Stimulated activated CD4-positive, alpha-beta T cell treated with anti-CD3 and anti-CD28 coated beads, Interleukin-2, amount 100 ng/mL, for 4 hours (primary cell): ENCODE measurements around the gene ELMO1.

Experiments used
- DNase-seq: peaks from one replicate; pipeline ENCODE4 v3.0.0-alpha.2; 2020; ENCODE audit warnings: low read depth

The ELMO1 gene

DNA sequence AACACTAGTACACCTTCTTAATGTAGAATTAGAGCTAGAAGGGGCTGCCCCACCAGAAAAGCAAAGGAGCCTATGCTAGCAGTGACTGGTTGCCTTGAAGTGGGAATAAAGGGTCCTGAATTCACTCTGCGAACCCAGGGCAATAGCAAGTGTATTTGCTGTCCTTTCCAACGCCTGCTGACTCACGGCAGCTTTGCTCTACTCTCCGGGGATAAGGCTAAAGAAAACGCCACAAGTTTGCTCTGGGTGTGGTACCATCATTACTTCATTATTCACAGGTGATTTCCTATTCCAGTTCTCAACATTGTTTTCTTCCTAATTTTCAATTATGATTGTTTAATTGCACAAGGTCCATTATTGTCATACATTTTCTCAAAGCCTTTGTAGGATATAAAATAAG is 503.8 kb downstream of the ELMO1 start:
- DNase-seq: no peak

DNA sequence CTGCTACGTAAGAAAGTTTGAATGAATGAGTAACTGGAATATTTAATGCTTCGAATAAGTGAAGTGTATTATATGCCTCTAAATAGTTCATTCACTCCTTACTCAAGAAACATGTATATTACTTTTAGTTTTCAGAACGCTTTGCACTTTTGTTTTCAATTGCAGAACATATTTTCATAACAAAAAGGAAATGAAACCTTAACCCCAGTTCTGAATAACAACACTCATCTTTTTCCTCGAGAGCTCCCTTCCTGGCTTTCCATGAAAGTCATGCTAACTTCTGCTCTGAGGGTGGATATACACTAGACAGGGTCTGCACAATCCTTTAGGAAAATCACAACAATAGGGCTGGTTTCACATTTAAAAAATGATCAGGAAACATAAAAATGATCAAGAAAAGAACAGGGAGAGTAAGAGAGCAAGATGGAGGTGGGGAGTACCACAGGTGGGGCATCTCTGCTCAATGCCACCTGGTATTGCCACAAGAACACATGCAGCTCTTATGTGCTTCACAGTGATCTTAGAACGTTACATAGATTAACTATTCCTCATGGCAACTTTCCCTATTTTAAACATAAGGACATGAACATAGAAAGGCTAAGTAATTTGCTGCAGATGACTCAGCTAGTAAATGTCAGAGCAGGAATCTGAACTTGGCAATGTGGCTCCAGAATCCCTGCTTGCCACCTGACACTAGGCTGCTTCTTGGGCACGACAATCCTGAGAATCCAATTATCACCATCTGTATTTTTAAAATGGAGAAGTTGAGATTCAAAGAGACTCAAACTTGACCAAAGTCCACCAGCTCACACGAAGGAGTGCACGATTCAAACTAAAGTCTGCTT is 504.9 kb downstream of the ELMO1 start:
- no peak for DNase-seq

DNA sequence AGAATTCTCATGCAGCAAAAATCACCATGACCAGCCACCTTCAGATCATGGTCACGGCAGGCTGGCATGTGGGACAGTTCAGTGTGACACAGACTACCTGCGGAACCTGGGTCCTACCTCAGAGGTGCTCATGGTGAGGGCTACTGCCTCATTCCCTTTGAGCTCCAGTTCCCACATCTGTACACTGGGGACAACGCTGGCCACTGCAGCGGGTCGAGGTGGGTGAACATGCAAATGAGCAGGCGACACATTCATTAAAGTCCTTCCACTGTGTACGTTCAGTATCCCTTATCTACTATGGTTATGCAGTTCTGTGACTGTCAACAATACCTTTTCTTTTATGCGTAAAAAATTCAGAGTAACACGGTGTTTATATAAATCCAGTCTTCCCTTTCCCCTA is 505.7 kb downstream of the ELMO1 start:
- DNase-seq: no peak

DNA sequence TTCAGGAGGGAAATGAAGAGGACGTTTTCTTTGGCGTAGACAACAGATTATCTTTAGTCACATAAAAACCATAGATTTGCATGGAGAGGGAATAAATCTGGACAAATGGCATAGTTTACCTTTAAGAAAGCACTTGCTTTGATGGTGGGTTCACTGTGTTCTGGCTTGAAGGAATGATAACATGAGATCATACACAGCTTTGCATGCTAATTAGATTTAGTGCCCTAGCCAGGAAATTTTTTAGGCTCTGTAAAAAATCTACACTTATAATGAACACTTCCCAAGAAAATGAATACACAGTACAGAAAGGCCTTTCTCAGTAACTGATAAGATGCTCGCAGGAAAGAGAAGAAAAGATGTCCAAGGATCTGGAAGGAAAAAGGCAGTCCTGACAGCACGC is 506.1 kb downstream of the ELMO1 start:
- no peak for DNase-seq

DNA sequence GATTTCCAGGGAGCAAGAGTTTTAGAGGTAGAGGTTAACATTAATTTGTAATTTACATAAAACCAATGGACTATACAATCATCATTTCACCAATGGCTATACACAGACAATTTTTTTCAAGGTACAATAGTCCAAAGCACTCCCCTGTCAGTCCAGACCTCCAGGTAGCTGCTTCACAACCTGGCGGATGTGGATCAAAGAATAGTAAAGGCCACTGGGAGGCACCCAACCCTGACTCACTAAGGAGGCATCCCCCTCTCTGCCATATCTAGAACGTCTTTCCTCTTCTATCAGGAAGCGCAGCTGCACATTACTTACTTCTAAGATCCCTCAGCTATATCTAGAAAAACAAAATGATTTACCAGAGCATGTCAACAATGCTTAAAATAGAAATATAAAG is 506.6 kb downstream of the ELMO1 start:
- no peak for DNase-seq

DNA sequence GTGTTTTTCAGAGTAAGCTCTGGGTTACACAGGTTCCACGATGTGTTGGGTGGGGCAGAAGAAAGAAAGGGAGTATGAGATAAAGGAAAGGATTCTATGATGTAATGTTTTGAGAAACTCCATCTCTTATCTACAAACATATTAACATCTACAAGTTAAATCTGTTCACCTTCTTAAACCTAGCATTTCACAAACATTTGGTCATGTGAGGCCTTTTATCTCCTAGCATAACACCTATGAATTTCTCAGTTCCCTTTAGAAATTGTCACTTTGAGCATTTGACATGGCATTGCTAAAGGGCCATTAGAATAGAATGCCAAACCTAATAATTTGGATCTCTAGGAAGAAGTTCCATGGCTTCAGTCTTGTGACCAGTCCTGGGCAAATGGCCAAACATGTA is 507.3 kb downstream of the ELMO1 start:
- no peak for DNase-seq

DNA sequence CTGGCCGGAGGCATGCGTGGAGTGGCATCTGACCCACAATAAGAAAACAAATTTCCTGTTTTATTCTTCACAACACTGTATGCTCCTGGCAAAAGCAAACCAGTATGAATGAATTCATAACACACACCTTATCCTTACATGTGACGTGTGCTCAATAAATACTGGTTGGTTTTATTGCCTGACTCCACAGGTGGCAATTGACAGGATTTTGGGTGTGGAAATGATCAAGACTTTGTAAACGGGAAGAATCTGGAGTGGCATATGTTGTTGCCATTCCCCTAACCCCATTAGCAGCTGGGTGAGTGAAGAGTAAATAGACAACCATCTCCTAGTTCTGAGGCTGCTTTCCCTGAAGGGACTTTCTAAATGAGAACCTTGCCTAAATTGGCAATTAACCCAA is 508.8 kb downstream of the ELMO1 start:
- DNase-seq: no peak

DNA sequence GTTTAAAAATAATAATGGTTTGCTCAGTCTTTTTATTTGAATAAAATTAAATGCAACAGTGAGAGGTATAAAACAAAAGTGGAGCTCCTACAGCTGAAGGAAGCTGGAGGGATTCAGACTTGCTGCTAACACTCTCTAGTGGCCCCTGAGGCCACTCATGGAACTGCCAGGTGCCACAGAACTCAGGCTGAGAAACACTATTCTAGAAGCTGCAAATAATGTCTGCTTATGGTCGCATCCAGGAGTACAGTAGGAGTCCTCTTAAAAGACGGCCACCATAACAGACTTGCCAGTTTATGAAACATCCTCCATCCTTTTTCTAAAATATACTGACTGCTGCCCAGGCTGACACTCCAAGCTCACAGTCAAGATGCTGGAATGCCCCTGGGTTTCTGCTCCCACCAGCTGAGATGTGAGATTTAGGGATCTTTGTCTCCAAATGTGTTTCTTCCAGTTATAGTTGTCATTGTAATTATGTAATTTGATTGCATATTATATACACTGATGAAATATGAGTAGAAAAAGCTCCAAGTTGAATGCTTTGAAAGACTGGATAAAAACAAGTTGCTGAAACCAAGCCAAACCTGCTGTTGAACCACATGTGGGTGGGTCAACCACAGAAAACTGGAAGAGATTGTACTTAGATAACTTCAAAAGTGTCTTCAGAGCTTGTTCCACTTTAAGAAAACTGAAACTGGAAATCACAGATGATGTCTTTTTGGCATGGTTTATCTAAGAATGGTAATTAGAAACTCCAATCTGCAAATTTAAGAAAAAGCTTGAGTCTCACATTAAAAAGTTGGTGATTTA is 510.7 kb downstream of the ELMO1 start:
- no peak for DNase-seq

DNA sequence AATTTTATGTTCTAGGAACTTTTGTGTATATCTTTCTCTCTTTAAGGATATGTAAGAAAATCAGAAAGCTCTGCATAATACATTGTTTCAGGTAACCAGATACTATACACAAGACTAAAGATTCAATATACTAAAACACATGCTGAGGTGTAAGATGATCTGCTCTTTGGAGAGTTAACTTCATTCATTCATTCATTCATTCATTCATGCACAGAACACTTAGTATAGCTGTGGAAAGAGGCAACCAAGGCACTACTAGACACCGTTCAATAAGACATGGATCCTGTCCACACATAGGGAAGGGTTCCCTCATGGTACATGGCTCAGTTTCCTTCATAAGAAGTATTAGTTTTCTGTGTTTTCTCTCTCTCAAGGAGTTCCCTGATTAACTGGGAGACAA is 516.8 kb downstream of the ELMO1 start:
- DNase-seq: no peak

DNA sequence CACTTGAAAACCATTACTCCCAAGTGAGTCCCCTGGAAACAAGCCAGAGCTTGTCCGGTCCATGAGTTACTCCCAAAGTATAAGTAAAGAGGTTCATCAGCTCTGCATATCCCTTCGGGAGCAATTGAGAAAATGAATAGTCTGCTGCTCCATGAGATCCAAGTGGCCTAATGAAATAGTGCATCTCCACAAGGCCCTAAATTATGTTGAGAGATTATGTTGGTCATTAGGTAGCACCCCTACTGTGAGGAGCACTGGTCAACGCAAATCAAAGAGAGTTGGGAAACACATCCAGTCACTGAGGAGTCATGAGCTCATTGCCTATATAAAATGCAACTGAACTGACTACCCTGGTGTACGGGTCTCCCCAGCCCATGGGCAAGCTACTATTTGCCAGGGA is 518.9 kb downstream of the ELMO1 start:
- no peak for DNase-seq

DNA sequence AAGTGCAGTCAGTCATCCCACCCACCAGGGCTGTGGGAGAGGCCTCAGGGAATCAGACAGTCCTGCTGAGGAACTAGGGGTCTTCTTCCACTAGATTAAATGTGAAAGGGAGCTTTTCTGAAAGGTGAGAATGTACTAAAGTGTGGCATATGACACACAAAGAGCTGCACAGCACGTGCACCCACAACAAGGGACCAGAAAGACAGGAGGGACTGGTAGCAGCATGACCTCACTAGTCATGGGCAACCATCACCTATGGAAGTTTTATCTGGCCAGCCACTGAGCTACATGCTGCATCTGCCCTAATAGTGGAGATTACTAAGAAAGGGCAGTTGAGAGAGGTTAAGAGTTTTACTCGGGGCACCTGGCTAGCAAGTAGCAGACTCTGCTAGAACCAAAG is 519.9 kb downstream of the ELMO1 start:
- DNase-seq: no peak

DNA sequence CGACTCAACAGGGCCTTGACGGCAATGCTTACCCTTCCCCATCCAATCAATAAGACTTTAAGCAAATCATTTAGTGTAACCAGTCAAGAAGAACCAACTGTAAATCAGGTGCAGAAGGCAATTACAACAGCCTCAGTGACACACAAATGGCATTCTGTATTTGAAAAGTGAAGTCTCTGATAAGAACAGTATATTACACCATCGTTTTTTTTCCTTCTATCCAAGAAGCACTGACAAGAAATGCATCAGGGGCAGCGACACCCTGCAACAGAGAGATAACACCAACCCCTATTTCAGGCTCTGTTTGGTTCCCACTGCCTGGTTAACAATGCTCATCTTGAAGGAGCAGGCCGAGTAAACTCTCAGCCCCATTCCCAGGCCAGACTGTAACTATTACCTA is 520.4 kb downstream of the ELMO1 start:
- DNase-seq: no peak

DNA sequence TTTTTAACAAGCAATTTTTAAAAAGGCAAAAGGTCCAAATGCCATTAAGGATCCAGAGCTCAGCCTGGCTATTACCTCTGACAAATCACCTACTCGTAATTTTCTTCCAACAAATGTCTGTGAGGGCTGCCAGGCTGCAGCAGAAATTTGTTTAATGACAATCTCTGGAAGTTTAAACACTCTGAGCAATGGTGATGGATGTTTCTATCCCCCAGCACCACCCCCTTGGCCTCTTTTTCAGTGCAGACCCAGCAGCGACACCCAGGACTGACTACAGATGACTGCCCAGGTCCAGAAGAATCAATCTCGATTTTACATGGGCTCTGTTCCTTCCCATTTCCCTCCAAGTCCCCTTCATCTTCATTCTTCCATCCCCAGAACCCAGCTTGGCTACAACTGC is 523.0 kb downstream of the ELMO1 start:
- no peak for DNase-seq

DNA sequence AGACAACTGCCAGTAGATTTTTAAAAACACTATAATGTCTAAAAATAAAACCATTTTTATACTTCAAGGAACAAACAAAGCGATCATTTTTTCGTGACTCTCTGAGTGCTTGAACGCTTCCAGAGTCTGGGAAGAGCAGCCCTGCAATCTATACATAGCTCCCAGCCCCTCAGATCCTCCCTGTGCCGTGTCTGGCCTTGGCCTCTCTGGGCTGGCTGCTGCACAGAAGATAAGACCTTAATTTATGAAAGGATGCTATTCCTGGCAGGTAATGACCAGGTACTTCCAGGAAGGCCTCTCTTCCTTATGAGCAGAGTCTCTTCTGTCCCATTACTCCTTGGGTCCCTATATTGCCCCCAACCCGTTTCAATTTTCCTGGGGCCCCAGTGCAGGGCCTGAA is 523.5 kb downstream of the ELMO1 start:
- DNase-seq: no peak

DNA sequence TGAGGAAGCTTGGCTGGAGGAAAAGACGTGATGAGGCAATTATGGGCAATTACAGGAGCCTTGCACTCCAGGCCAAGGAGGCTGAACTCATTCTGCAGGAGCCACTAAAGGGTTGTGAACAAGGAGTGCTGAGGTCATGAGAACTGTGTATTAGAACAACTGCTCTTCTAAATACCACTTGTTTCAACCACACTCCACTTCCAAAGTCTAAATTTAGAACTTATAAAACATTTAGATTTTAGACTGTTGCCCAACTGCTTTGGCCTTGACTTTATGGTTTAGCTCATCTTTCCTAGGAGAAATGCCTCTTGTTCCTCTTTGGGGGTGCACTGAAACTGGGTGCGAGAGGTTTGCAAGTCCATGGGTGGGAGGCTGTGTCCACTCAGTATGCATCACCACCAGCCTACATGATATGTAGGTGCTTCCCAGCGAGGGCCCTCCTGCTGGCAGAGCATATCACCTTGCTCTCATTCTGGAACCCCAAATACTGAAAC is 524.7 kb downstream of the ELMO1 start:
- DNase-seq: no peak

DNA sequence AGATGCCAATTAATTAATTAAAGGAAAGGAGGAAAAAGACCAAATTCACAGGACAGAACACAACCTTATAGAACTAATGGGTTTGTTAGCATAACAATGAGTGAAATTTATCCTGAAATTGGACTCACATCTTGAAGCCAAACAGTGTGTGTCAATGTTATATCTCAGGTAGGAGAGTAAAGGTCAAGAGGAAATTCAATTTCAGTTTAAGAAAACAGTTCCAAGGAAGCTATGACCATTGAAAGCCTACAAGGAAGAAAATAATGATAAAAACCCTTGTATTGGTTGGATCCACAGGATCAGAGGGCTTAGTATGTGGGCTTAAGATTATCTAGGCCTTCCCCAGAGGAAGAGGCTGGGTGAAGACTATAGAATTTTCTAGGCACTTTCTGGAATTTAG is 525.5 kb downstream of the ELMO1 start:
- DNase-seq: no peak

DNA sequence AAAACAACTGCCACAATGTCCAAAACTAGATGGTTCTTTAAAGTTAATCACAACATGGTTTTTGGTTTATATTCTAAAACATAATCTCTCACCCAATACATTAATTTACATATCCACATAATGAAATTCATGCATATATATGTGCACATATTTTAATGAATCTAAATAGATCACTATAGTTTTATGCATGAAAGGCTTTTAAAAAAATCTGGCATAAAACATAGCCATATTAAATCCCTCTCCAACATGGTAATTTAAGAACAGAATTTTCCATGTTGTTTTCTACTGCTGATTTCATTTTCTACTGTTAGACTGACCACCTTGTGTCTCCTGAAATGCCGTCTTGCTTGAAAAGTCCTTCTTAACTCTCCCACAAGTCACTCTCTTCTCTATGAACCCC is 528.2 kb downstream of the ELMO1 start:
- no peak for DNase-seq

DNA sequence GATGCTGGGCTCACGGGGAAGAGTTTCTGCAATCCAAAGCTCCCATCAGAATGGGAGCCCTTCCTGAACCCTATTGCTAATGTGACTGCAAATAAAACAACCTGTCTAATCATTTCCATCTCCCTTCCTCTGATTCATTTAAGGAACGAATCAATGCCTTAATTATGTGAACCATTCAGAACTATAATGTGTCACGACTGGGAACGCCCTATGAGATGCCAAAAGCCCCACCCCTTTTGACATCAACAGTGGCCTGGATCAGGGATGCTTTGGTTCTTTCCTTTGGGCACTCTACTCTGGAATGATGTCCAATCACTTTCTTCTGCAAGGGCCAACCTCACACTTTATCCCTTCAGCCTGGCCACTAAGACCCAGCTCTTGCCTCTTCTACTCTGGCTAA is 528.9 kb downstream of the ELMO1 start:
- no peak for DNase-seq

DNA sequence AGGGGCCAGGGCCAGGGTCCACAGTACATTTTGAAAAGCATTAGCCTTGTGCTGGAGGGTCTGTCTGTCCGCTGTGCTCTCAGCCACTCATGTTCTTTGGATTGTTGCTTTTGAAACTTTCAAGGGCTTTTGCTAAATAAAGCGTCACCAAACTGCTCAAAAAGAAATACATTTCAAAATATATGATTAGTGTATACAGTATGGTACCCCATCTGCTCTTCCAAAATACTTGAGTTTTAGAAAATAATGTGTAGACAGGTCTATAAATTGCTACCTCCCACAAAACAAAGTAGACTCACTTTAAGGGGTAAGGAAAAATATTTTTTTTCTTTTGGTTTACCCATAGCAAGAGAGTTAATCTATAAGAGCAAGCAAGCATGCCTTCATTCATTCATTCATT is 530.1 kb downstream of the ELMO1 start:
- no peak for DNase-seq

DNA sequence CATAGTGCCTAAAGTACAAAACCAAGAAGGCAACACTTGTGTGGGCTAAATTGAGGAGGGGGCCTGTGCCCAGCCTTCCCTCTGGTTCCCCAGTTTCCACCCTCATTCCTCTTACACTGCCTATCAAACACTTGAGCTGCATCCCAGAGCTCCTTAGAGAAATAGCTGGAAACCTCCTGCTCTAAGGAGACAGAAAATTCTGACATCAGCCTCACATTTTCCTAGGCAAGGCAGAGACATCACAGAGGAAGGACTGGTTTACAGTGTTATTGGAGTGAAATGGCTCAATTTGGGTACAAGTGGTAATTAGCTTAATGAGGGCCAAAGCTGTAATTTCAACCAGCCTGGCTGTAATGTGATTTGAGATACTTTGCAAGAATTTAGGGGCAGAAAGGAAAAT is 532.0 kb downstream of the ELMO1 start:
- DNase-seq: no peak

DNA sequence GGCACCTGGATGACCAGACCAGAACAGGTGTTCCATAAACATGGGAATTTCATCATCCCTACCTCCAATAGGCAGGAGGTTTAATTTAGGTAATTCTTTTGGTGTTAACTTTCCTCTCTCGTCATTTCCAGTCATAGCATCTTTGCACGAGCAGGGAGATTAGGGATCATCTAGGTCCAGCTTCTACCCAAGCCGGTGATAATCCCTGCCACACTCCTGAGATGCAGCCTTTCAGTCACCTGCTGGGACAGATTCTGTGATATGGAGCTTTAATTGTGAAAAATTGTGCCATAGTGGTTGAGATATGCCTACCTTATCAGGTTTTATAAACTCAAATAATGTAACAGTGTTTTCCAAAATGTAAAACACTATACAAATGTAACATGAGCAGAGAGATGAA is 532.5 kb downstream of the ELMO1 start:
- no peak for DNase-seq

DNA sequence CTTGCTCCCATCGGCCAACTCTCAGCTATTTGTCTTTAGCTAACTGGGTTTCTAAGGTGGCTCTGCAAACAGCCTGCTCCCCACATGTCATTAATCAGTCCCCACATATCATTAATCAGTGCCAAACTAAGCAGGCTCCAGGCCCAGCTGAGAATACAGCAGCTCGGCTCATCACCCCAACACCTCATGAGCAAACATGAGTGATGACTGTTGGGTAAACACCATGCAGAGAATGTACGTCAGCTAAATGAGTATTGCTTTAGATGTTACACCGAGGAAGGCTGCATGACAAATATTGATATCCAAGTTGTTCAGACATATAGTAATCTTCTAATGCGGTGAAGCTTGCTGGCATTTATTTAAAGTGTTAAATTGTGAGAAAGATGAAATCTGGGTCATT is 536.9 kb downstream of the ELMO1 start:
- DNase-seq: no peak

DNA sequence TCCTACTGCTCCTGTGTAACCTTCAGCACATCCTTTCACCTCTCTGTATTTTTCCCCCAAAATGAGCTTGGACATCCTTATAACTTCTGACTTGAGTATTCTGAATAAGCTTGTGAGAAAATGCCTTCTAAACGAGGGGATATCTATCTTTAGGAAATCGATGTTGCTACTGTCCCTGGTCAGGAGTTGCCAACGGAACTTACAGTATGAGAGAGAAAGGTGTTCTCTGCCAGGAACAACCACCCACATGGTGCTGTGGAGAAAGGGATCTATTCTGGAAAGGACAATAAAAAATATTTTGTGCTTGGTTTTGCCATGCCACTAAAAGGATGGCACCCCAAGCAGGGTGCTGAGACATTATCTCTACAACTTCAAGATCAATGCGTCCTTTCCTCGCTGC is 537.8 kb downstream of the ELMO1 start:
- DNase-seq: no peak

DNA sequence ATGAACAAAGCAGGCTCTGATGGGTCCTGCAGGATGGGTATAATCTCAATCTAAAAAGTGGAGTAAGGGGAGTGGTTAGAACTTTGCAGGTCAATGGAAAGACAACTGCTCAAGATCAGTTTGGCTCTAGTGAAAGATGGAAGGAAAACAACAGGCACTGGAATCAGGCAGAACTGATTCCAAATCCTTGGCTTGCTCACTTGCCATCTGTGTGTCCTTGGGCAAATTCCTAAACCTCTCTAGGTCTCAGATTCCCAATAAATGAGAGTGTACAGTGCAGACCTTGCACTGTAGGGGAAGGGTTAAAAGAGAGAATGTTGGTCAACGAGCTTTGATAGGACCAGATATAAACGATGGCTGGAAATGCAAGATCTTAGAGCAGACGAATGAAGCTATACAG is 538.3 kb downstream of the ELMO1 start:
- DNase-seq: no peak
